Measurements from ENCODE around the gene ZNF672. TPM values are rescaled to one million over a fixed set of nuclear protein-coding genes. Genes with fewer than 3 reads are reported as not detected.

ZNF672 gene
- polyA plus RNA-seq, 1 of the 3 experiments (the other 2 are of a cell fraction): 14.2 TPM

- DNase-seq: no peak
Observed at GRCh38 chr1:248861616-248862015, 23.6 kb downstream of the ZNF672 start.

More at GRCh38 chr1:248861616-248862015, 23.6 kb downstream of the ZNF672 start:
- no peak overlapping the region for H3K4me3 ChIP-seq (ENCODE audit: low read depth in 2 of 2, low read length in 1 of 2)
- 92% methylated on average over 2 of the region's 2 CpGs for WGBS (ENCODE audit: low lambda C conversion rate)
- H3K27ac ChIP-seq (ENCODE audit: low read depth in 2 of 2, low read length in 1 of 2): no peak overlapping the region
- H4K20me1 ChIP-seq (ENCODE audit: insufficient read depth): no peaks in the 10 kb centered on the region
- H3K9me3 ChIP-seq: no peaks in the 10 kb centered on the region
- ChIA-PET CTCF (interaction anchor here (0.7 to 1.0 kb wide), 4 partner anchors 16 to 44 kb away, joined by 3 to 5 read pairs (median 3); partner anchors contain the start of gene SH3BP5L), POLR2A (no interaction called here)
- no peaks in the 10 kb centered on the region for H3K27me3 ChIP-seq (ENCODE audit: insufficient read depth)
- peaks cover 13 to 31% of the 10 kb centered on the region in 2 experiments; a peak in 3 of 4 replicates for H3K4me1 ChIP-seq (ENCODE audit: control insufficient read depth in 1 of 2, insufficient read depth in 2 of 2, low read depth in 1 of 2, low read length in 1 of 2)
- no peaks in the 10 kb centered on the region for H3K36me3 ChIP-seq (replicated peaks in 1 of 2; ENCODE audit: control insufficient read depth in 1 of 2, insufficient read depth in 2 of 2, low read length in 1 of 2)
- no peak overlapping the region for H2AFZ ChIP-seq (ENCODE audit: low read depth)
- H3K79me2 ChIP-seq (ENCODE audit: insufficient read depth): peaks cover 10% of the 10 kb centered on the region; the same call in 1 of the 2 replicates
- H3F3A ChIP-seq (replicated peaks; ENCODE audit: insufficient read depth): no peaks in the 10 kb centered on the region
- H3K4me2 ChIP-seq: no peak overlapping the region
- TF ChIP-seq ELF1 (IDR thresholded peaks at IDR 0.05) (no peak), RCOR1 (IDR thresholded peaks at IDR 0.05; ENCODE audit: low read length) (no peak), IRF3 (IDR thresholded peaks at IDR 0.05; ENCODE audit: low read depth, low read length) (no peak), GATA2 (CRISPR knock-in tag; IDR thresholded peaks at IDR 0.05) (no peak), FOSL2 (IDR thresholded peaks at IDR 0.05; ENCODE audit: borderline replicate concordance, low read depth) (no peak), USF2 (IDR thresholded peaks at IDR 0.05; ENCODE audit: borderline replicate concordance, low read depth, low read length) (no peak), MAX (IDR thresholded peaks at IDR 0.05; ENCODE audit: low read depth) (no peak), ZBTB33 (IDR thresholded peaks at IDR 0.05; ENCODE audit: borderline replicate concordance, low read depth) (no peak), REST (IDR thresholded peaks at IDR 0.05; ENCODE audit: low read depth, low read length) (no peak), CTCF (IDR thresholded peaks at IDR 0.05) (no peak), RFX5 (IDR thresholded peaks at IDR 0.05; ENCODE audit: low read length) (no peak)
- H3K9me2 ChIP-seq: no peaks in the 10 kb centered on the region
- no peak overlapping the region for H3K9ac ChIP-seq

All from SK-N-SH (cell line).